Thyroid gland (tissue), 4 donors: Measurements from ENCODE around the gene CIRBP. TPM values are rescaled to one million over a fixed set of nuclear protein-coding genes. Genes with fewer than 3 reads are reported as not detected.

Experiments
- DNase-seq, 2 donors: peaks; one replicate each; pipeline ENCODE4 v3.0.0-alpha.2; 2019
- H3K27ac ChIP-seq, 3 donors: fragments of 200-600 bp; sonication (generic); 1 replicate in 2 of 3; 2 replicates in 1 of 3; pipeline ENCODE4 v1.5.1; 2016 to 2019; ENCODE audit warnings: mild to moderate bottlenecking in 1 of 3, moderate library complexity in 1 of 3
- H3K27me3 ChIP-seq: fragments of 200-600 bp; sonication (generic); one replicate; pipeline ENCODE4 v1.5.1; 2019
- H3K36me3 ChIP-seq, 2 donors: fragments of 200-600 bp; sonication (generic); one replicate each; pipeline ENCODE4 v1.5.1; 2016 to 2019
- H3K4me1 ChIP-seq, 2 donors: fragments of 200-600 bp; sonication (generic); one replicate each; pipeline ENCODE4 v1.5.1; 2017 to 2019
- H3K4me3 ChIP-seq, 3 donors: fragments of 200-600 bp; sonication (generic); replicated peaks in 1 of 3; 1 replicate in 2 of 3; 2 replicates in 1 of 3; pipeline ENCODE4 v1.5.1; 2016; ENCODE audit warnings: mild to moderate bottlenecking in 1 of 3
- H3K9me3 ChIP-seq: fragments of 200-600 bp; sonication (generic); one replicate; pipeline ENCODE4 v1.5.1; 2017
- CTCF ChIP-seq, 6 experiments: fragments of 200-600 bp in 3 of 6; fragments of 450-650 bp in 3 of 6; sonication (generic) in 3 of 6; IDR thresholded peaks; one replicate each; pipeline ENCODE4 v1.5.1; 2016 to 2019; ENCODE audit warnings: antibody characterized with exemption in 6 of 6, mild to moderate bottlenecking in 2 of 6, inconsistent platforms in 1 of 6, moderate library complexity in 1 of 6
- POLR2A ChIP-seq, 2 donors: fragments of 450-650 bp; IDR thresholded peaks; one replicate each; pipeline ENCODE4 v1.6.1; 2017; ENCODE audit warnings: antibody characterized with exemption in 2 of 2, mild to moderate bottlenecking in 2 of 2, moderate library complexity in 1 of 2
- WGBS, 2 donors: methylation state at CpG; one replicate each; pipeline ENCODE4 v1.1.5; 2017; 5-methylcytosine and 5-hydroxymethylcytosine counted together
- intact Hi-C: fragments of 100-400 bp; cut with DNase I; formaldehyde crosslinking; loops from one replicate; pipeline ENCODE4 v1.15.1; 2023
- total RNA-seq, 4 donors: library from RNA; depleted of rRNA; stranded (reverse); fragments of >200 nt; gene quantifications; one replicate each; pipeline ENCODE4 v1.2.3, GENCODE V29; 2016

Gene CIRBP
- total RNA-seq, 4 donors from 2014 or later: 679 to 1,194 (median 893) TPM

GRCh38 chr19:1237027-1237659, 32.0 kb upstream of the CIRBP start:
- intact Hi-C loops: loop anchor here (10.0 kb wide), 1 partner anchor 312 kb away; the partner anchor contains the start of gene ARID3A
- WGBS, 2 donors: 1 to 2% methylated on average over 11 to 22 of the region's 60 CpGs
- peaks cover 29 to 48% of the 10 kb centered on the region in 2 donors for H3K4me1 ChIP-seq

DNA sequence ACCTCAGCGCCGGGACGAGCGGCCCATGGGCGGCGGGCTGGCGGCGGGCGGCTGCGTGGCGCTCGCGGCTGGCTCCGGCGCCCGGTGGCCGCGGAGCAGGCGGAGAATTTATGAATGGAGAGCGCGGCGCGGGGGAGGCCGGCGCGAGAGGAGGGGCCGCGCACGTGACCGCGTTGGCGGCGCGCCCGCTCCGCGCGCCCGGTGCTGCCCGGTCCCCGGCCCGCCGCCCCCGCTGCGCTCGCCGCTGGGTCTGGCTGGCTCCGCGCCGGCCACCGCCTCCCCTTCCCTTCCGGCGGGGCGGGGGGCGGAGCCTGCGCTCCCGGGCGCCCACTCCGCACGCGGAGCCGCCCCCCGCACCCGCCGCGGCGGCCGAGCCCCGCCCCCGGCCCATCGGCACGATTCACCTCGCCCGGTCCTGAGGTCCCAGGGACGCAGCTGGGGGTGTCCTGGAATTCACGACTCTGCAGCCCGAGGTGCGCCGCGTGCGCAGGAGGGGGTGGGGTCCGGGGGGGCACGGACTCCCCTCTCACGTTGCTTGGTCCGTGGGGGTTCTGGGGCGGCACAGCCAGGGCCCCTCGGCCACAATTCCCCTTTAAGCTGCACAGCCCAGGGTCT, 31.3 kb upstream of the CIRBP start, which contains the start of gene CBARP:
Gene CBARP, minus strand, starts transcription at position 252 of the 615 bp plus-strand sequence. CDS start 1,905 bp downstream, outside the sequence.
- TF ChIP-seq POLR2A (IDR thresholded peaks at IDR 0.05) (peak in 1 of 2 donors; percentile 28), CTCF (IDR thresholded peaks at IDR 0.05) (no peak)
- H3K9me3 ChIP-seq: no peaks in the 10 kb centered on the region
- H3K36me3 ChIP-seq: no peaks in the 10 kb centered on the region
- peaks cover 34 to 48% of the 10 kb centered on the region in 2 donors for H3K4me1 ChIP-seq
- intact Hi-C loops: loop anchor here (10.0 kb wide), 1 partner anchor 313 kb away; the partner anchor contains the start of gene ARID3A
- H3K27me3 ChIP-seq: no peaks in the 10 kb centered on the region
- peak; percentile 55 to 63 for DNase-seq
- H3K4me3 ChIP-seq: peak within 1 kb of the TSS in 1 of 3 donors; percentile 51
- H3K27ac ChIP-seq: peak within 1 kb of the TSS in 2 of 3 donors; percentile 90 to 94
- 5% methylated on average over 3 of the region's 87 CpGs; no CpG with 5 or more reads in 1 of the 2 donors for WGBS, 2 donors

More at GRCh38 chr19:1237027-1237659, 32.0 kb upstream of the CIRBP start:
- Histone ChIP-seq H3K36me3 (no peaks in the 10 kb centered on the region), H3K4me3 (peak overlapping the region in 1 of 3 donors; percentile 51), H3K9me3 (no peaks in the 10 kb centered on the region), H3K27ac (no peak overlapping the region), H3K27me3 (no peaks in the 10 kb centered on the region)
- TF ChIP-seq CTCF (IDR thresholded peaks at IDR 0.05) (no peak), POLR2A (IDR thresholded peaks at IDR 0.05) (no peak)
- peak in 1 of 2 donors; percentile 48 for DNase-seq

GRCh38 chr19:1238369-1239303, 30.5 kb upstream of the CIRBP start:
- no peak for DNase-seq
- H3K4me3 ChIP-seq: peak overlapping the region in 1 of 3 donors; percentile 21
- no peaks in the 10 kb centered on the region for H3K27me3 ChIP-seq
- peak overlapping the region in 2 of 3 donors; percentile 90 to 94 for H3K27ac ChIP-seq
- WGBS, 2 donors: 69 to 74% methylated on average over 30 to 34 of the region's 34 CpGs
- no peak for TF ChIP-seq POLR2A (IDR thresholded peaks at IDR 0.05)
- TF ChIP-seq CTCF (IDR thresholded peaks at IDR 0.05): no peak
- intact Hi-C loops: loop anchor here (10.0 kb wide), 1 partner anchor 314 kb away; the partner anchor contains the start of gene ARID3A
- H3K4me1 ChIP-seq: peaks cover 31 to 48% of the 10 kb centered on the region in 2 donors
- no peaks in the 10 kb centered on the region for H3K9me3 ChIP-seq
- no peaks in the 10 kb centered on the region for H3K36me3 ChIP-seq

DNA sequence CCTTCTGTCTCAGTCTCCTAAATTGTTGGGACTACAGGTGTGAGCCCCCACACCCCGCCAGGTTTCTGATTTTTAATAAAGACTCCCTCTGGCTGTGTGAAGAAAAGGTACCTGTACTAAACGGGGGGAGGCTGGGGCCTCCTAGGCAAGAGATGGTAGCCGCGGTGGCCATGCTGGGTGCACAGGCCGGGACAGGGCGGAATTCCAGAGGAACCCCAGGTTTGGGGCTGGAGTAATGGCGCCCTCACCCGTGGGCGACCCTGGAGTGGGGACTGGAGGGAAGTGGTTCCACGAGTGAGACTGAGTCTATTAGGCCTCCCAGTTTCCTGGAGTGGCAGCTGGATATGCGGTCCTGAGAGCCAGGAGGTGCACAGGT, 29.7 kb upstream of the CIRBP start:
- Histone ChIP-seq H3K9me3 (no peaks in the 10 kb centered on the region), H3K27me3 (no peaks in the 10 kb centered on the region), H3K4me1 (peaks cover 37 to 56% of the 10 kb centered on the region in 2 donors), H3K36me3 (no peaks in the 10 kb centered on the region), H3K4me3 (no peak overlapping the region), H3K27ac (peak overlapping the region in 2 of 3 donors; percentile 90 to 94)
- DNase-seq: no peak
- TF ChIP-seq CTCF (IDR thresholded peaks at IDR 0.05) (no peak), POLR2A (IDR thresholded peaks at IDR 0.05) (no peak)
- intact Hi-C loops: loop anchor here (10.0 kb wide), 1 partner anchor 315 kb away; the partner anchor contains the start of gene ARID3A
- WGBS, 2 donors: 83% methylated on average over 11 of the region's 11 CpGs
